Thyroid gland (tissue), 4 donors: ENCODE data around the gene ANTXR2.

ENCODE experiments used
- POLR2A ChIP-seq, 2 donors: fragments of 450-650 bp; IDR thresholded peaks; one replicate each; pipeline ENCODE4 v1.6.1; 2017; ENCODE audit warnings: antibody characterized with exemption in 2 of 2, mild to moderate bottlenecking in 2 of 2, moderate library complexity in 1 of 2
- TF ChIP-seq, protein P1 (sequence below), 6 experiments: fragments of 200-600 bp in 3 of 6; fragments of 450-650 bp in 3 of 6; sonication (generic) in 3 of 6; IDR thresholded peaks; one replicate each; pipeline ENCODE4 v1.5.1; 2016 to 2019; ENCODE audit warnings: antibody characterized with exemption in 6 of 6, mild to moderate bottlenecking in 2 of 6, inconsistent platforms in 1 of 6, moderate library complexity in 1 of 6

DNA sequence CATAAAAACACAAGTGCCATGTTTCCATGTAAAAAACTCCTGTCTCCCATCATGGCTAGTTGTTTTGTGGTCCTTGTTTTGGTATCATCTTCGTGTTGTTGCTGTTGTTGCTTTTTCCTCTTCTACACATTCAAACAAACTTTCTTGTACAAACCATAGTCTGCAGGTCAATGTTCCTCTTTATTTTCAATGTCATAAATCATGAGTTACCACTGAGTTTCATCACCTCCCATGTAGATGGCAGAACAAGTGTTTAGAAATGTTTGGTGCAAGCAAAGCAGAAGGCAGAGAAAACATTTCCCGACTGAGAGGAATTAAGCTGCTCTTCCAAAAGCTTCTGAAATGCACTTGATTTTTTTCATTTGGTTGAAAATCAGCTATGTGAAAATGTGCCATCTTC is 166.0 kb downstream of the ANTXR2 start:
- TF ChIP-seq, protein P1, sequence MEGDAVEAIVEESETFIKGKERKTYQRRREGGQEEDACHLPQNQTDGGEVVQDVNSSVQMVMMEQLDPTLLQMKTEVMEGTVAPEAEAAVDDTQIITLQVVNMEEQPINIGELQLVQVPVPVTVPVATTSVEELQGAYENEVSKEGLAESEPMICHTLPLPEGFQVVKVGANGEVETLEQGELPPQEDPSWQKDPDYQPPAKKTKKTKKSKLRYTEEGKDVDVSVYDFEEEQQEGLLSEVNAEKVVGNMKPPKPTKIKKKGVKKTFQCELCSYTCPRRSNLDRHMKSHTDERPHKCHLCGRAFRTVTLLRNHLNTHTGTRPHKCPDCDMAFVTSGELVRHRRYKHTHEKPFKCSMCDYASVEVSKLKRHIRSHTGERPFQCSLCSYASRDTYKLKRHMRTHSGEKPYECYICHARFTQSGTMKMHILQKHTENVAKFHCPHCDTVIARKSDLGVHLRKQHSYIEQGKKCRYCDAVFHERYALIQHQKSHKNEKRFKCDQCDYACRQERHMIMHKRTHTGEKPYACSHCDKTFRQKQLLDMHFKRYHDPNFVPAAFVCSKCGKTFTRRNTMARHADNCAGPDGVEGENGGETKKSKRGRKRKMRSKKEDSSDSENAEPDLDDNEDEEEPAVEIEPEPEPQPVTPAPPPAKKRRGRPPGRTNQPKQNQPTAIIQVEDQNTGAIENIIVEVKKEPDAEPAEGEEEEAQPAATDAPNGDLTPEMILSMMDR (IDR thresholded peaks at IDR 0.05): no peak
- TF ChIP-seq POLR2A (IDR thresholded peaks at IDR 0.05): no peak
